K562 (cell line): ENCODE measurements around the gene C2CD2.

Experiments
- E2F5 ChIP-seq: sonication (generic); formaldehyde crosslinking; IDR thresholded peaks from 2 replicates; pipeline ENCODE4 v1.8.0; 2022; ENCODE audit warnings: mild to moderate bottlenecking, missing genetic modification reagents
- GABPA ChIP-seq: fragments of 200-800 bp; sonication (Bioruptor generic); conservative IDR thresholded peaks from 2 replicates; pipeline ENCODE4 v1.6.1; 2016; ENCODE audit warnings: low read depth, missing genetic modification characterization, missing compliant biosample characterization
- NBN ChIP-seq: fragments of 450-650 bp; IDR thresholded peaks from 2 replicates; pipeline ENCODE4 v1.6.1; 2016; ENCODE audit warnings: low read depth, mild to moderate bottlenecking
- POLR2A ChIP-seq: fragments of 450-650 bp; conservative IDR thresholded peaks from 2 replicates; pipeline ENCODE4 v1.6.1; 2016
- POLR2AphosphoS5 ChIP-seq: IDR thresholded peaks from 2 replicates; pipeline ENCODE4 v1.6.1; 2011; ENCODE audit warnings: mild to moderate bottlenecking, low read depth, low read length, moderate library complexity; ENCODE audit not compliant: control insufficient read depth, insufficient read depth
- SIRT6 ChIP-seq: IDR thresholded peaks from one replicate; pipeline ENCODE4 v1.6.1; 2012; ENCODE audit warnings: low read depth, mild to moderate bottlenecking, control low read depth, inconsistent platforms, low read length, moderate library complexity
- SREBF2 ChIP-seq: sonication (generic); formaldehyde crosslinking; IDR thresholded peaks from 2 replicates; pipeline ENCODE4 v1.4.0; 2020; ENCODE audit warnings: mild to moderate bottlenecking, missing genetic modification reagents
- SRF ChIP-seq, 2 experiments: fragments of 250-450, 450-650 bp in 1 of 2; sonication (Bioruptor Pico) in 1 of 2; sonication (generic) in 1 of 2; formaldehyde crosslinking; IDR thresholded peaks; 2 replicates each; pipeline versions ENCODE4 v1.5.0 to v1.5.1; 2020 to 2022; ENCODE audit warnings: mild to moderate bottlenecking in 1 of 2, missing genetic modification reagents in 1 of 2
- STAT5A ChIP-seq: IDR thresholded peaks from 2 replicates; pipeline ENCODE4 v1.6.1; 2012; ENCODE audit warnings: low read length, inconsistent platforms, borderline replicate concordance
- TAF1 ChIP-seq: IDR thresholded peaks from 2 replicates; pipeline ENCODE4 v1.6.1; 2011; ENCODE audit warnings: mild to moderate bottlenecking, low read length, moderate library complexity; ENCODE audit not compliant: insufficient read depth, control insufficient read depth, severe bottlenecking; ENCODE audit errors: extremely low read depth
- YY1 ChIP-seq, 3 experiments: IDR thresholded peaks; 2 replicates each; pipeline ENCODE4 v1.6.1; 2011; ENCODE audit warnings: low read length in 2 of 3, mild to moderate bottlenecking in 2 of 3, moderate library complexity in 2 of 3, borderline replicate concordance in 1 of 3, control low read depth in 1 of 3, low read depth in 1 of 3; ENCODE audit not compliant: insufficient read depth in 3 of 3, insufficient replicate concordance in 2 of 3, control insufficient read depth in 1 of 3, insufficient read length in 1 of 3; ENCODE audit errors: extremely low read depth in 1 of 3
- ZBTB2 ChIP-seq: fragments of 450-650 bp; IDR thresholded peaks from 2 replicates; pipeline ENCODE4 v1.6.1; 2016; ENCODE audit warnings: antibody characterized with exemption
- ZFP1 ChIP-seq: fragments of 450-650 bp; formaldehyde crosslinking; IDR thresholded peaks from 2 replicates; pipeline ENCODE4 v1.4.0; 2020; ENCODE audit warnings: mild to moderate bottlenecking, mixed read lengths
- TF ChIP-seq, protein P1 (sequence below), 2 experiments: fragments of 450-650 bp in 1 of 2; IDR thresholded peaks; 2 replicates each; pipeline ENCODE4 v1.6.1; 2011 to 2017; ENCODE audit warnings: low read depth in 2 of 2, antibody characterized with exemption in 1 of 2, borderline replicate concordance in 1 of 2, low read length in 1 of 2, mild to moderate bottlenecking in 1 of 2, mixed read lengths in 1 of 2; ENCODE audit not compliant: control insufficient read depth in 1 of 2

DNA sequence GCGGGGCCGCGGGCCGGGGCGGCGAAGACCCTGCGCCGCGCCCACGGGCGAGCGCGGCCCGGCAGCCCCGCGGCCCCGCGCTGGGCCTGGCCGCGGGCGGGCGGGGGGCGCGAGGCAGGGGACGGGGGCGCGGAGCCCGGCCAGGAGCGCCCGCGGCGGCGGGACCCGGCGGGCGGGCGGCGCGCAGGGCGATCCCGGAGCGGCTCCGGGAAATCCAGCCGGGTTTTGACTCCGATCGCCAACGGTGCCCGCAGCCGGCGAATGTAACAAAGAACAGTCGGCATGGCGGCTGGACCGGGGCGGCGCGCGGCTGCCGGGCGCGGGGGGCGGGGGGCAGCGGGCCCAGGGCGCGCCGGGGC is 75.0 kb downstream of the C2CD2 start:
- TF ChIP-seq YY1 (IDR thresholded peaks at IDR 0.05; ENCODE audit: borderline replicate concordance in 1 of 3, control insufficient read depth in 1 of 3, extremely low read depth in 1 of 3, insufficient read depth in 3 of 3, insufficient read length in 1 of 3, insufficient replicate concordance in 2 of 3, low read depth in 1 of 3, low read length in 2 of 3), result peak in 2 of 3 experiments; percentile 72 to 75
- TF ChIP-seq GABPA (tag), result no peak
- no peak for TF ChIP-seq SREBF2 (CRISPR knock-in tag)
- peak; percentile 60 for TF ChIP-seq TAF1
- TF ChIP-seq STAT5A, result no peak
- no peak for TF ChIP-seq E2F5 (CRISPR knock-in tag)
- TF ChIP-seq NBN, result no peak
- no peak for TF ChIP-seq ZFP1 (CRISPR knock-in tag)
- TF ChIP-seq, protein P1, sequence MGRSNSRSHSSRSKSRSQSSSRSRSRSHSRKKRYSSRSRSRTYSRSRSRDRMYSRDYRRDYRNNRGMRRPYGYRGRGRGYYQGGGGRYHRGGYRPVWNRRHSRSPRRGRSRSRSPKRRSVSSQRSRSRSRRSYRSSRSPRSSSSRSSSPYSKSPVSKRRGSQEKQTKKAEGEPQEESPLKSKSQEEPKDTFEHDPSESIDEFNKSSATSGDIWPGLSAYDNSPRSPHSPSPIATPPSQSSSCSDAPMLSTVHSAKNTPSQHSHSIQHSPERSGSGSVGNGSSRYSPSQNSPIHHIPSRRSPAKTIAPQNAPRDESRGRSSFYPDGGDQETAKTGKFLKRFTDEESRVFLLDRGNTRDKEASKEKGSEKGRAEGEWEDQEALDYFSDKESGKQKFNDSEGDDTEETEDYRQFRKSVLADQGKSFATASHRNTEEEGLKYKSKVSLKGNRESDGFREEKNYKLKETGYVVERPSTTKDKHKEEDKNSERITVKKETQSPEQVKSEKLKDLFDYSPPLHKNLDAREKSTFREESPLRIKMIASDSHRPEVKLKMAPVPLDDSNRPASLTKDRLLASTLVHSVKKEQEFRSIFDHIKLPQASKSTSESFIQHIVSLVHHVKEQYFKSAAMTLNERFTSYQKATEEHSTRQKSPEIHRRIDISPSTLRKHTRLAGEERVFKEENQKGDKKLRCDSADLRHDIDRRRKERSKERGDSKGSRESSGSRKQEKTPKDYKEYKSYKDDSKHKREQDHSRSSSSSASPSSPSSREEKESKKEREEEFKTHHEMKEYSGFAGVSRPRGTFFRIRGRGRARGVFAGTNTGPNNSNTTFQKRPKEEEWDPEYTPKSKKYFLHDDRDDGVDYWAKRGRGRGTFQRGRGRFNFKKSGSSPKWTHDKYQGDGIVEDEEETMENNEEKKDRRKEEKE (IDR thresholded peaks at IDR 0.05; ENCODE audit: borderline replicate concordance in 1 of 2, control insufficient read depth in 1 of 2, low read depth in 2 of 2, low read length in 1 of 2), result no peak
- TF ChIP-seq POLR2AphosphoS5, result no peak; the same call in 1 of the 2 replicates
- TF ChIP-seq SRF (CRISPR knock-in tag; IDR thresholded peaks at IDR 0.05), result no peak
- TF ChIP-seq ZBTB2, result no peak
- TF ChIP-seq SIRT6, result no peak
- TF ChIP-seq POLR2A, result no peak
